A549 (cell line): ENCODE data around the gene DIP2C. TPM values are rescaled to one million over a fixed set of nuclear protein-coding genes. Genes with fewer than 3 reads are reported as not detected.

Experiments used
- ATAC-seq, 2 experiments: fragments of 200-7000 bp in 1 of 2; fragments of >200 bp in 1 of 2; cut with Nextera tagmentation in 1 of 2; cut with Tn5 transposase in 1 of 2; 3 replicates each; pipeline versions ENCODE4 v1.8.0 to v1.9.1; 2018 to 2020; ENCODE audit warnings: mild to moderate bottlenecking in 1 of 2, moderate library complexity in 1 of 2
- CTCF ChIA-PET: fragments of 300-600 bp; sonication (Branson Sonifier 250); formaldehyde crosslinking; extraction: SDS; loops from one replicate; lab custom pipeline; 2021; ENCODE audit warnings: antibody characterized with exemption, inconsistent platforms; lab: Yijun Ruan, JAX
- POLR2A ChIA-PET: fragments of 350-600 bp; formaldehyde crosslinking; extraction: SDS; loops from one replicate; lab custom pipeline; 2021; ENCODE audit warnings: antibody characterized with exemption, inconsistent platforms; lab: Yijun Ruan, JAX
- DNase-seq, 2 experiments: peaks; one replicate each; pipeline versions ENCODE4 v3.0.0 to v3.0.0-alpha.2; 2011 to 2016; ENCODE audit warnings: low read depth in 1 of 2, low spot score in 1 of 2
- FAIRE-seq: peaks from 2 replicates; lab custom pipeline; 2011; peaks lifted over from hg19 to GRCh38; lab: Jason Lieb, UNC
- H3K27ac ChIP-seq, 2 experiments: fragments of >200 bp; sonication (Bioruptor Twin); formaldehyde crosslinking; 3 replicates each; pipeline ENCODE4 v1.5.1; 2016 to 2017
- H3K4me1 ChIP-seq: fragments of >200 bp; sonication (Bioruptor Twin); formaldehyde crosslinking; 3 replicates; pipeline ENCODE4 v1.6.1; 2016
- H3K4me2 ChIP-seq: fragments of >200 bp; sonication (Bioruptor Twin); formaldehyde crosslinking; 3 replicates; pipeline ENCODE4 v1.6.1; 2016
- H3K4me3 ChIP-seq: fragments of >200 bp; sonication (Bioruptor Twin); formaldehyde crosslinking; 3 replicates; pipeline ENCODE4 v1.5.1; 2016
- H3K9me3 ChIP-seq: fragments of >200 bp; sonication (Bioruptor Twin); formaldehyde crosslinking; 3 replicates; pipeline ENCODE4 v1.6.1; 2016
- BHLHE40 ChIP-seq: IDR thresholded peaks from 2 replicates; pipeline ENCODE4 v1.6.1; 2012; ENCODE audit warnings: low read depth, low read length, inconsistent platforms
- CHD2 ChIP-seq: fragments of 150-350 bp; IDR thresholded peaks from 2 replicates; pipeline ENCODE4 v1.6.1; 2014; ENCODE audit warnings: low read length; ENCODE audit not compliant: partially characterized antibody
- FOSB ChIP-seq: fragments of 250-450 bp; sonication (Bioruptor Pico); IDR thresholded peaks from 2 replicates; pipeline ENCODE4 v1.5.0; 2020; ENCODE audit warnings: mild to moderate bottlenecking, moderate library complexity
- FOSL2 ChIP-seq, 2 experiments: fragments of 450-650 bp in 1 of 2; fragments of >200 bp in 1 of 2; sonication (Bioruptor Twin) in 1 of 2; formaldehyde crosslinking; IDR thresholded peaks; 2 replicates each; pipeline versions ENCODE4 v1.5.0 to v1.6.1; 2016 to 2020; ENCODE audit warnings: mild to moderate bottlenecking in 1 of 2, moderate library complexity in 1 of 2
- FOXS1 ChIP-seq: fragments of 250-450 bp; sonication (Bioruptor Pico); IDR thresholded peaks from 2 replicates; pipeline ENCODE4 v1.5.0; 2020; ENCODE audit warnings: mild to moderate bottlenecking, moderate library complexity
- HEYL ChIP-seq: fragments of 250-450 bp; sonication (Bioruptor Pico); IDR thresholded peaks from 2 replicates; pipeline ENCODE4 v1.8.0; 2021; ENCODE audit warnings: mild to moderate bottlenecking, moderate library complexity
- HOXA7 ChIP-seq: fragments of 250-450 bp; sonication (Bioruptor Pico); IDR thresholded peaks from 2 replicates; pipeline ENCODE4 v1.5.0; 2020; ENCODE audit warnings: mild to moderate bottlenecking, moderate library complexity
- KDM5A ChIP-seq: fragments of 200-600 bp; sonication (generic); IDR thresholded peaks from 2 replicates; pipeline ENCODE4 v1.6.1; 2016; ENCODE audit warnings: antibody characterized with exemption, mild to moderate bottlenecking
- MAFK ChIP-seq: fragments of 450-650 bp; IDR thresholded peaks from 2 replicates; pipeline ENCODE4 v1.6.1; 2014; ENCODE audit not compliant: partially characterized antibody
- MAX ChIP-seq: IDR thresholded peaks from 2 replicates; pipeline ENCODE4 v1.6.1; 2012
- MAZ ChIP-seq: fragments of 150-350 bp; IDR thresholded peaks from 2 replicates; pipeline ENCODE4 v1.6.1; 2014; ENCODE audit warnings: antibody characterized with exemption, low read depth, low read length, borderline replicate concordance
- POLR2AphosphoS2 ChIP-seq: conservative IDR thresholded peaks from 2 replicates; pipeline ENCODE4 v1.6.1; 2012; ENCODE audit warnings: low read length, improper control_type of control experiment, inconsistent platforms
- RARB ChIP-seq: fragments of 250-450 bp; sonication (Bioruptor Pico); IDR thresholded peaks from 2 replicates; pipeline ENCODE4 v1.8.0; 2021; ENCODE audit warnings: mild to moderate bottlenecking, moderate library complexity
- RCOR1 ChIP-seq: fragments of 150-350 bp; IDR thresholded peaks from 2 replicates; pipeline ENCODE4 v1.6.1; 2014; ENCODE audit warnings: antibody characterized with exemption, low read length, low read depth
- ZFP36 ChIP-seq: fragments of 450-650 bp; IDR thresholded peaks from 2 replicates; pipeline ENCODE4 v1.6.1; 2014; ENCODE audit warnings: borderline replicate concordance; ENCODE audit not compliant: partially characterized antibody
- ZNF302 ChIP-seq: fragments of 250-450 bp; sonication (Bioruptor Pico); IDR thresholded peaks from 2 replicates; pipeline ENCODE4 v1.9.0; 2021; ENCODE audit warnings: inconsistent platforms, mild to moderate bottlenecking, moderate library complexity
- WGBS: methylation state at CpG from one replicate; pipeline ENCODE4 v1.1.6; 2017; ENCODE audit errors: missing lambda C conversion rate; 5-methylcytosine and 5-hydroxymethylcytosine counted together
- polyA plus RNA-seq, 4 experiments: library from polyadenylated mRNA; depleted of rRNA in 3 of 4; stranded (reverse); fragments of >200 nt; fragmentation: RNase III in 1 of 4; extraction: RNeasy Plus Mini Kit Qiagen cat#74134 plus additional on column Dnase treatment in 1 of 4; gene quantifications; 2 replicates in 3 of 4; 3 replicates in 1 of 4; pipeline ENCODE4 v1.2.3, GENCODE V29; 2011 to 2017
- TF ChIP-seq, protein P1 (sequence below): fragments of >200 bp; sonication (Bioruptor Twin); formaldehyde crosslinking; IDR thresholded peaks from 3 replicates; pipeline ENCODE4 v1.6.1; 2016
- TF ChIP-seq, protein P2 (sequence below): fragments of 250-450 bp; sonication (Bioruptor Pico); IDR thresholded peaks from 2 replicates; pipeline ENCODE4 v1.5.0; 2021; ENCODE audit warnings: mild to moderate bottlenecking, moderate library complexity, borderline replicate concordance

Gene DIP2C
- polyA plus RNA-seq, 2 of the 4 experiments (the other 2 are of a cell fraction): 3.7 to 5.0 TPM

DNA sequence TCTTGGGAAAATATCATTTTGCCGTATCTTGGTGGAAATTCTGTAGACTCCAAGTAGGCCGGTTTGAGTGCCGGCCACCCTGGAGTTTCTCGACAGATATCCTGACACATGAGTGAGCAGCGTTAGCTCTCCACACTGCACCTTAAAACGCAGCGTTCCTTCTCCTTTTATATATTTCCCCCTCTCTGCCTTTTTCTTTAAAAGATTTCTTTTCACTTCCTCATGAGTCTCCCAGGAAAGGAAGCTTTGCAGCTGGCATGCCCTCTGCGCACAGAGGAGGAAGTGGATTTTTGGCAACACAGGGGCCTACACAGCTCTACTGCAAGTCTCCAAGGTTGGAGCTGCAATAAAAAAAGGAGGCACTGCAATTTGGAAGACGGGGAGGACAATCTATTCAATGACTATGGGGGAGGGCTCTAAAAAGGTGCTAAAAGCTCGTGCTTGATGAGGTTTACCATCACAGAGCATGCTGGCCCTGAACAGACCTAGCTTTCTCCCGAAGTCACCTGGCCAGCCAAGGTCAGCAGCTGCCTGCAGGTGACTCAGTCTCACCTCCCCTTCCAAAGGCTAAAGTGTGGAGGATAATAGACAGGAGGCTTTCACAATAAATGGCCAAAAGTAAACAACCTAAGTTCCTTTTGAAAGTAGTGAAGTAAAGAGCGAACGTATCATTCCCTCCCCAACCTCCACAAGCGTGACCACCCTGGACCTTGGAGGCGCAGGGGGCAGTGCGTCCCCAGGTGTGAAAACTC lies 301.4 kb downstream of the DIP2C start (continued):
- TF ChIP-seq ZFP36: no peak
- TF ChIP-seq, protein P1, sequence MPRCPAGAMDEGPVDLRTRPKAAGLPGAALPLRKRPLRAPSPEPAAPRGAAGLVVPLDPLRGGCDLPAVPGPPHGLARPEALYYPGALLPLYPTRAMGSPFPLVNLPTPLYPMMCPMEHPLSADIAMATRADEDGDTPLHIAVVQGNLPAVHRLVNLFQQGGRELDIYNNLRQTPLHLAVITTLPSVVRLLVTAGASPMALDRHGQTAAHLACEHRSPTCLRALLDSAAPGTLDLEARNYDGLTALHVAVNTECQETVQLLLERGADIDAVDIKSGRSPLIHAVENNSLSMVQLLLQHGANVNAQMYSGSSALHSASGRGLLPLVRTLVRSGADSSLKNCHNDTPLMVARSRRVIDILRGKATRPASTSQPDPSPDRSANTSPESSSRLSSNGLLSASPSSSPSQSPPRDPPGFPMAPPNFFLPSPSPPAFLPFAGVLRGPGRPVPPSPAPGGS: no peak

DNA sequence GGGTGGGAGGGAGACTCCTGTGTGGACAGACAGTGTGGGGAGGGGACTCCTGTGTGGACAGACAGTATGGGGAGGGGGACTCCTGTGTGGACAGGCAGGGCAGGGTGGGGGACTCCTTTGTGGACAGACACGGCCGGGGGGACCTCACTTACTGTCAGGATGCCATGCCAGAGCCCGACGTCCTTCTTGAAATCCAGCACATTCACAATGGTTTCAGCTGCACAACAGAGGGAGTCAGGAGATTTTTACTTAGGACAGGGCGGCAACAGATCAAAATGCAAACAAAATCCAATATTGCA lies 301.9 kb downstream of the DIP2C start:
- FAIRE-seq: no peak
- Histone ChIP-seq H3K4me2 (no peak overlapping the region), H3K27ac (no peak overlapping the region), H3K9me3 (no peaks in the 10 kb centered on the region), H3K4me3 (no peak overlapping the region), H3K4me1 (no peaks in the 10 kb centered on the region)
- TF ChIP-seq HEYL (CRISPR knock-in tag) (no peak), FOSB (no peak), CHD2 (no peak), RCOR1 (no peak), RARB (CRISPR knock-in tag) (no peak), MAZ (no peak)
- ATAC-seq: no peak
- ChIA-PET POLR2A (no interaction called here), CTCF (interaction anchor here (1.1 kb wide), 1 partner anchor 14 kb away, joined by 3 read pairs; no protein-coding TSS in a partner anchor)
- WGBS: 94% methylated on average over 5 of the region's 5 CpGs
- no peak for DNase-seq

- Histone ChIP-seq H3K4me1 (no peaks in the 10 kb centered on the region), H3K27ac (no peak overlapping the region), H3K4me3 (no peak overlapping the region), H3K9me3 (no peaks in the 10 kb centered on the region), H3K4me2 (no peak overlapping the region)
- ATAC-seq (no peak), DNase-seq (no peak), FAIRE-seq (no peak)
- ChIA-PET POLR2A (no interaction called here), CTCF (interaction anchor here (0.7 to 1.1 kb wide), 2 partner anchors 13 to 487 kb away, joined by 3 read pairs; no protein-coding TSS in a partner anchor)
- TF ChIP-seq, protein P2, sequence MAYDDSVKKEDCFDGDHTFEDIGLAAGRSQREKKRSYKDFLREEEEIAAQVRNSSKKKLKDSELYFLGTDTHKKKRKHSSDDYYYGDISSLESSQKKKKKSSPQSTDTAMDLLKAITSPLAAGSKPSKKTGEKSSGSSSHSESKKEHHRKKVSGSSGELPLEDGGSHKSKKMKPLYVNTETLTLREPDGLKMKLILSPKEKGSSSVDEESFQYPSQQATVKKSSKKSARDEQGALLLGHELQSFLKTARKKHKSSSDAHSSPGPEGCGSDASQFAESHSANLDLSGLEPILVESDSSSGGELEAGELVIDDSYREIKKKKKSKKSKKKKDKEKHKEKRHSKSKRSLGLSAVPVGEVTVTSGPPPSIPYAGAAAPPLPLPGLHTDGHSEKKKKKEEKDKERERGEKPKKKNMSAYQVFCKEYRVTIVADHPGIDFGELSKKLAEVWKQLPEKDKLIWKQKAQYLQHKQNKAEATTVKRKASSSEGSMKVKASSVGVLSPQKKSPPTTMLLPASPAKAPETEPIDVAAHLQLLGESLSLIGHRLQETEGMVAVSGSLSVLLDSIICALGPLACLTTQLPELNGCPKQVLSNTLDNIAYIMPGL (CRISPR knock-in tag): no peak
- no peak for TF ChIP-seq POLR2AphosphoS2
- no peak for TF ChIP-seq ZNF302 (CRISPR knock-in tag)
- TF ChIP-seq BHLHE40: no peak
- no peak for TF ChIP-seq HOXA7 (CRISPR knock-in tag)
- no peak for TF ChIP-seq MAFK
- TF ChIP-seq FOSL2 (IDR thresholded peaks at IDR 0.05): no peak
- no peak for TF ChIP-seq FOSL2 (CRISPR knock-in tag; IDR thresholded peaks at IDR 0.05)
- no peak for TF ChIP-seq KDM5A
- no peak for TF ChIP-seq RCOR1
- no peak for TF ChIP-seq MAX
- no peak for TF ChIP-seq FOXS1 (CRISPR knock-in tag)
- 89% methylated on average over 21 of the region's 27 CpGs for WGBS
These were observed 302.5 kb downstream of the DIP2C start for GRCh38 chr10:386771-387592.
